Stimulated activated CD8-positive, alpha-beta memory T cell treated with anti-CD3 and anti-CD28 coated beads, Interleukin-12 subunit alpha, Interleukin-12 subunit beta, amount 100 ng/mL, for 24 hours (primary cell): ENCODE data around the gene TNS3.
"Not testable (repeated sequence)": the region's sequence is repeated elsewhere in the genome, so short reads cannot be mapped to it uniquely, and the experiment has no call there.

ENCODE experiments used
- DNase-seq: peaks from one replicate; pipeline ENCODE4 v3.0.0-alpha.2; 2020; ENCODE audit errors: extremely low read depth

TNS3 gene

GRCh38 chr7:47541485-47541884, 40.4 kb downstream of the TNS3 start:
- not testable (repeated sequence) for DNase-seq

DNA sequence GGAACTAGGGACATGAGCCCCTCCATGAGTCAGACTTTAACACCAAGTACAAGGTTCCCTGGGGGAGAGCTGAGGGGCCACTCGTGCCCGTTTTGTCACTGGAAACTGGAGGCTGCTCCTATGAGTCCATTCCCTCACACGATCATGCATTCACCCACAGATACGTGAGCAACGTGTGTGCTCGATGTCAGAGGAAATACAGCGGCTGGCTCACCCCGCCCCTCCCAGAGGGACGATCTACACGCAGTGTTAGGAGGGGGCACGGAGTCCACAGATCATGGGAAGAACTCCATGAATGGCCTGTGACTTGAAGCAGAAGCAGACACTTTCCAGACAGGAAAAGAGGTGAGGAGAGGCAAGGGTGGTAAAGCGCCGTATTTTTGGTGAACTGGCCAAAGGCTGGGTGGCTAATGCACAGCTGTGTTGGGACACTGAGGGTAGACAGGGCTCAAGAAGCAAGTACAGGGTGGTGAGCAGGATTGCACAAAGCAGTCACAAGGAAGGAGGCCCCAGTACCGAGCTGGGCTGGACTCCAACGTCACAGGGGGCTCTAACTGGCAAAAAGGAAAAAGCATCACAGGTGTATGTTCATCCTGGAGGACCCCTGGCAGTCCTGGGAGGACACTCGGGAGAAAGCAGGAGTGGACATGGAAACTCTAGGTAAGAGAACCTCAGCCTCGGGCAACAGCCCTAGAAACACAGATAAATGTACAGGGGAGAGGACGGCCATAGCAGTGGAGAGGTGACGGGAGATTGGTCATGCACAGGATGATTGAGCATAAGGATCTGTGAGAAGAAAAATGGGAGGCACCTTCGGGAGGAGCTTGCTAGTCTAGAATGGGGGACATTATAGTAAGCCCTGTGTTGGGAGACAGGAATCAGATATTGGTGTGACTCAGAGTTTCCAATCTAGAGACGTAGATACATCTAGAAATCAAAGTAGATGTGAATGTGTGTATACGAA, 41.2 kb downstream of the TNS3 start:
- DNase-seq, result no peak

- no peak for DNase-seq
Observed at GRCh38 chr7:47540053-47540386, 41.9 kb downstream of the TNS3 start.

- no peak for DNase-seq
Observed at GRCh38 chr7:47539398-47540052, 42.4 kb downstream of the TNS3 start.

GRCh38 chr7:47538846-47539311, 43.0 kb downstream of the TNS3 start:
- DNase-seq, result no peak

- no peak for DNase-seq
Observed at GRCh38 chr7:47537716-47538675, 43.9 kb downstream of the TNS3 start.

- no peak for DNase-seq
Observed at GRCh38 chr7:47536661-47537611, 45.0 kb downstream of the TNS3 start.

- DNase-seq, result no peak
Observed at GRCh38 chr7:47535704-47536628, 45.9 kb downstream of the TNS3 start.

GRCh38 chr7:47535035-47535703, 46.7 kb downstream of the TNS3 start:
- DNase-seq, result no peak

- no peak for DNase-seq
Observed at GRCh38 chr7:47534322-47535034, 47.4 kb downstream of the TNS3 start.

DNA sequence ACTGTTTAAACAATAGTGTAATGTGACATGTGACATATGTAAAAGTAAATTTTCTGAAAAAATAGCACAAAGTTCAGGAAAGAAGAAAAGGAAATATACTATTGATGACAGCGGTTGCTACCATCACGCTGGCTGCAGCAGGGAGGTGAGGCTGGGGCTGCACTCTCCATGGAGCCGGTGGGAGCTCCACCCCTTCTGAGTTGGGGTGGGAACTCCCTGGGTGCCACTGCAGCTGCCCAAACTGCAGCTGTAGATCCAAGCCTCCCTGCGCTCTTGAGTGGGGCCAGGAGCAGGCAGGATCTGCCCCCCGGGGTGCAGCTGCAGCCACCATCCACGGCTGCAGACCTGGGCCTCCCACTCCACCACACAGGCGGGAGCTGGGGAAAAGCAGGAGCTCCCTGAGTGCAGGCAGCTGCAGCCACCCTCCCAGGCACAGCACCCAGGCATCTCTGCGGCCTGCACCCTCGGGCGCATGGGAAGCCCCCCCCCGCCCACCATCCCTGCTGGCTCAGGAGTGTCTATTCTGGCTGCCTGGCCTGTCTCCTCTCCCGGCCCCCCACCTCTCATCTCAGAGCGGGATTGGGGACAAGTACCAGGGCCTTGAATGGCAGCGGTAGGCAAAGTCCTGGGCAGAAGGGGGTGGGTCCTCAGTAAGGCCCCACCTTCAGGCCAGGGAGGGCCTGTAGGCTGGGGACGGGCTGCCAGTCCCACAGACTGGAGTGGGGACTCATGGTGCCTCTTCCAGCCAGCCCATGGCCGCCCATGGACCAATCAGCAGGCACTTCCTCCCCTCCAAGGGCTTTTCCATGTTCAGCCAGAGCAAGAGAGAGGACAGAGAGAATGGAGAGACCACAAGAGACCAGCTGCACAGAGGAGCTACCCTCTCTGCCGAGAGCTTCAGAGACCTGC, 50.1 kb downstream of the TNS3 start:
- DNase-seq, result no peak

DNA sequence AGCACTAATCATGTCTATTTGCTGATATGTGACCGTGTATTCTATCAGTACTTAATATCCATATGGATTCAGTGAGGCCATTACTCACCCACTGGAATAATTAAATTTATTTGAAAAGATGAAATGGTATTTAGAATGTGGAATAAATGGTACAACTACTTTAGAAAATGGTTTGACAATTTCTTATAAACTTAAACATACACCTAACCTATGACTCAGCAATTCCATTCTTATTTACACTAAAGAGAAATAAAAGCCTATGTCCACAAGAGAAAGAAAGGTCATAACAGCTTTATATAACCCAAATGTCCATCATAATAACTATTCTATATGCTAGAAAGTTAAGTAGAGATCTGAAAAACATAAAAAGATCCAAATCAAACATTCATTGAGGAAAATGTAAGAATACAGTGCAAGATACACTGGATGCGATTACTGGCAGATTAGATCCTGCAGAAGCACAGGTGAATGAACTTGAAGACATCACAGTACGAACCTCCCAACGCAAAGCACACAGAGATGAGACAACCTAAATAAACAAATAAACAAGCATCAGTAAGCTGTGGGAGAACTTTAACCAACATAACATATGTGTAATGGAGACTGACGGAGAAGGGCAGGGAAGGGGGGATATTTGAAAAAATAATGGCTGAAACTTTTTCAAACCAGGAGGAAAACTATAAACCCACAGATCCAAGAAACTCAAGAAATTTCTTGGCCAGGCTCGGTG, 51.9 kb downstream of the TNS3 start:
- DNase-seq, result no peak

DNA sequence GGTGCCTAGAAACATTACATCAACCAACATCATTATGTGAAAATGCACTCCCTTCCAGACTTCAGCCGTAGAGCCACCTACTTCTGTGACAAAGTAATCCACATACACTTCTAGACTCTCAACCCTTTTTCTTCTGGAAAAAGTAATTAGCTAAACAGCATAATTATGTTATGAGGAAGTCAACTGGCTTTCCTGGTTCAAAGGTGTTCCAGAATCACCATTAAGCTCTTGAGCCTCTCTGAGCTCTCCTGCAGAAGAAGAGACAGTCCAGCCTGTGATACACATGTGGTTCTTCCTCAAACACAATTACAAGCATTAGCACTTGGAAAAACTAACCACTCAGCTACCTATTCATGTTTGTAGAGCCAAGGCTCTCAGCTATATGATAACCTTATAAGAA, 52.5 kb downstream of the TNS3 start:
- DNase-seq, result no peak

DNA sequence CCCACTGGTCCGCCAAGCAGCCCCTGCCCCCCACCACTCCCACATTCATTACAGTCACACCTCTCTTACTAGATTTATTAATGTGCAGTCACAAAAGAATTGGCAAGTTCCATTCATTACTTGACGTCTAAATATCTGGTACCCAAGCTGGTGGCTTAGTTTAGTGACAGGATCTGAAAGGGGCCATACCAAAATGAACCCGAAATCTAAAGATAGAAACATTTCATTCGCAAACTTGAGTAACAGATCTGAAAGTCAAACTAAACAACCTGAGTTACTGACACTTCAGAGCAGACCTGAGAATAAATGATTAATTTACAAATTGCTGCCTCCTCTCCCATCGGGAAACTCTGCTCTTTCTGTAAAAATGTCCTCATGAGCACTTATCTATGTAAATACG, 53.4 kb downstream of the TNS3 start:
- no peak for DNase-seq

GRCh38 chr7:47526466-47526865, 55.4 kb downstream of the TNS3 start:
- DNase-seq, result no peak

DNA sequence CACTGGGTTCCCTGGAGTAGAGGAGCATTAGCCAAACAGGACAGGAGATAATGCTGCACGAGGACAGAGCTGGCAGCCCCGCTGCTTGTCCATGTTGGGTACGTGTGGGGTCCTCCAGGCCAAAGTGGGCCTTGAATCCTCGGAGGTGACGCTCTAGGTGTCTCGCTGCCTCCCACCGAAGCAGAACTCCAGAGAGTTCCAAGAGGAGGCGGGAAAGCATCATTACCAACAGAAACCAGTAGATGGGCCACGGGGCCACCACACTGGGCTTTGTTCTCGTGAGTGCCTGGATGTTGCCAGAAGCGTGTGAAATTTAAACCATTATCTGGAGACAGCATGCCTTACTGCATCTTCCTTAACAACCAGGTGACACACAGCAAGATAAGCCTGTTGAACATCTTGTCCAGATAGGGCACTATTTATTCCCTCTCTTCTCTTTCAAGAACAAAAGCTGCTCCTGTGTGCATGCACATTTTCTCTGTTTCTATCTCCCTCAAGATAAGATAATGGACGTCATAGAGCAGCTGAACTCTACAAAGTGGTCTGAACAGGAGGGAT, 56.8 kb downstream of the TNS3 start:
- no peak for DNase-seq
